GM18520 (cell line): ENCODE data around the gene ASPM.
A peak's percentile ranks its signal among the peaks of the same experiment; 100 is the strongest.

Experiments used
- ATAC-seq: cut with Tn5 transposase; IDR thresholded peaks from one replicate; pipeline ENCODE4 v1.9.1; 2021; ENCODE audit not compliant: unreplicated experiment

Gene ASPM, protein sequence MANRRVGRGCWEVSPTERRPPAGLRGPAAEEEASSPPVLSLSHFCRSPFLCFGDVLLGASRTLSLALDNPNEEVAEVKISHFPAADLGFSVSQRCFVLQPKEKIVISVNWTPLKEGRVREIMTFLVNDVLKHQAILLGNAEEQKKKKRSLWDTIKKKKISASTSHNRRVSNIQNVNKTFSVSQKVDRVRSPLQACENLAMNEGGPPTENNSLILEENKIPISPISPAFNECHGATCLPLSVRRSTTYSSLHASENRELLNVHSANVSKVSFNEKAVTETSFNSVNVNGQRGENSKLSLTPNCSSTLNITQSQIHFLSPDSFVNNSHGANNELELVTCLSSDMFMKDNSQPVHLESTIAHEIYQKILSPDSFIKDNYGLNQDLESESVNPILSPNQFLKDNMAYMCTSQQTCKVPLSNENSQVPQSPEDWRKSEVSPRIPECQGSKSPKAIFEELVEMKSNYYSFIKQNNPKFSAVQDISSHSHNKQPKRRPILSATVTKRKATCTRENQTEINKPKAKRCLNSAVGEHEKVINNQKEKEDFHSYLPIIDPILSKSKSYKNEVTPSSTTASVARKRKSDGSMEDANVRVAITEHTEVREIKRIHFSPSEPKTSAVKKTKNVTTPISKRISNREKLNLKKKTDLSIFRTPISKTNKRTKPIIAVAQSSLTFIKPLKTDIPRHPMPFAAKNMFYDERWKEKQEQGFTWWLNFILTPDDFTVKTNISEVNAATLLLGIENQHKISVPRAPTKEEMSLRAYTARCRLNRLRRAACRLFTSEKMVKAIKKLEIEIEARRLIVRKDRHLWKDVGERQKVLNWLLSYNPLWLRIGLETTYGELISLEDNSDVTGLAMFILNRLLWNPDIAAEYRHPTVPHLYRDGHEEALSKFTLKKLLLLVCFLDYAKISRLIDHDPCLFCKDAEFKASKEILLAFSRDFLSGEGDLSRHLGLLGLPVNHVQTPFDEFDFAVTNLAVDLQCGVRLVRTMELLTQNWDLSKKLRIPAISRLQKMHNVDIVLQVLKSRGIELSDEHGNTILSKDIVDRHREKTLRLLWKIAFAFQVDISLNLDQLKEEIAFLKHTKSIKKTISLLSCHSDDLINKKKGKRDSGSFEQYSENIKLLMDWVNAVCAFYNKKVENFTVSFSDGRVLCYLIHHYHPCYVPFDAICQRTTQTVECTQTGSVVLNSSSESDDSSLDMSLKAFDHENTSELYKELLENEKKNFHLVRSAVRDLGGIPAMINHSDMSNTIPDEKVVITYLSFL (N-terminal part only)

DNA sequence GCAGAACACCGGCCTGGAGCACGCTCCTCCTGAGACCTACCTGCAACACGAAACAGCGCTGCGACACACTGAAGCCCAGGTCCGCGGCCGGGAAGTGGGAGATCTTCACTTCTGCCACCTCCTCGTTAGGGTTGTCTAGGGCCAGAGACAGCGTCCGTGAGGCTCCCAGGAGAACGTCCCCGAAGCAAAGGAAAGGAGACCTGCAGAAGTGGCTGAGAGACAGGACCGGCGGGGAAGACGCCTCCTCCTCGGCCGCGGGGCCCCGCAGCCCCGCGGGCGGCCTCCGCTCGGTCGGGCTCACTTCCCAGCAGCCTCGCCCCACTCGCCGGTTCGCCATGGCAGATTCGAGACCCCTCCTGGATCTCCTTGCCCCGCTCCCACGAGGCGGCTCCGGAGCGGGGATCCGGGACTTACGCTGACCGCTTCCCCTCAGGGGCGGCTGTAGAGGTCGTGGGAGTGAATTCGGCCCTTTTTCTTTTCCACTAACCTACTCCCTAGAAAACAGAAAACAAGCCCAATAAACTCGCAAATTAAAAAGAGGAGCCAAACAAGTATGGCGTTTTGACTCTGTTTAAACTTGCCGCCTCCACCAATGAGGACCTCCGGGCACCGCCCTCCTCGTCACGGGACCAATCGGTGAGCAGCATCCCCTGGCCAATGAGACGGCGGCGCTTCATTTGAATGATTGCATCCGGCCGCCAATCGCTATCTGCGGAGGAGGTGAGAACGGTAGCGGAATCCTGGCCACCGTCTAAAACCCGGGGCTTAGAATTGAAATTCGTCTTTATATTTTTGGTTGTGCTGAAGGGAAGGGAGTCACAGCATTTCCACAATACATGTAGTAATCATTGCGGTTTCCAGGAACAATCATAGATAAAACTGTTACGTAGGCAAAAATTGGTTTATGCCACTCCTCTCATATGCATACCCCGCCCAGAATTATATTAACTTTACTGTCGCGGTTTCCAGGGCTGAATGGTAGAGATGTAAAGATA, at the start of gene ASPM:
TSS of gene ASPM (minus strand) at position 569 of the 995 bp plus-strand sequence. CDS start at position 337, 232 bp downstream.
- ATAC-seq, result peak; percentile 97

DNA sequence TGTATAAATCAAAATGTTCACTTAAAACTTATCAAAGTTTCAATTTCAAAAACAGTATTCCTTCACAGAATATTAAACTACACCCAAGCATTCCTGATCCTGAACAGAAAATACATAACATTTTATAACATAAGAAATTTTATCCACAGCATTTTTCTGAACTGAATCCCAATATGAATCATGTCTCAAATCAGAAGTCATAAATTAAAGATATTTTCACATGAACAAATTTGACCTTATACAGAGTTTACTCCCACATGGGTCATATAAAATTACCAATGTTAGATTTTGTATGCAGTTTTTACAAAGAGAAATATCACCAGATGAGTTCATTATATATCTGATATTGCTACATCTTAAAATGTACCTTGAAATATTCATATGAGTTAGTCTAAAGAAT, 48.6 kb upstream of the ASPM start:
- ATAC-seq, result no peak

DNA sequence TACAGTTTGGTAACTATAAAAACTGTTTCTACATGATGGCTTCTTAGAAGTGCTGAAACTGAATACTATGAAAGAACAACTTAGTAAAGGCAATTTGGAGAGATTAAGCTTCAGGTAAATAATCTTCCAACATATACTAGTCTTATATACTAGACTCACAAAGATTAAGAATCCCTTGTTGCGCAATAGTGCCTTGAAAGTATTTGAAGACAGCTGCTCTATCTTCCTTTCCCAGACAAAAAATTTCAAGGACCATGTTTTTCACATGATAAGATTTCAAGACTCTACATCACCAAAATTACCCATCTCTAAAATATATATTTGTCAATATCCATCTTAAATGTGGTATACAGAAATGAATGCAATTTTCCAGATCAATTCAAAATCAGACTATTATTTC, 37.7 kb upstream of the ASPM start:
- no peak for ATAC-seq

DNA sequence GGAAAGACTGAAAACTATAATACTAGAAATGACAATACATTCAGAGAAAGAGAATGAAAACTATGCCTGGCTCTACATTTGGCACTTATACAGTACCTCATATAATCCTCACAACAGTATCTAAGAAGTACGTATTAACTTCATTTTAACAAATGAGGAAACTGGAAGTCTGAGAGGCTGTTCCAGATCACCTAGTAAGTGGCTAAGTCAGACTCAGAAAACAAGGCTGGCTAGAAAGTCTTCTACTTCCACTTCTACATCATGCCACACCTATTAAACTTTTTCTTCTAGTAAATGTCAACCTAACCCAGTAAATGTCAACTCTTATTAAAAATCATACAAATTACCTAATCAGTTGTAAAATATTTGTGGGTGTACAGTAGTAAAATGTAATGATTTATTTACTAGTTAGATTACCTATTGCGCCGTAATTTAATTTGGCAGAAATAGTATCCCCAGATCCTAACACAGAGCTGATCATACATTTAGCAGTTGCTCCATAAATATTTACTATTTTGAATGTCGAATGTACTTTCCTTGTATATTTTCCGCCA, 36.8 kb upstream of the ASPM start:
- ATAC-seq, result no peak

DNA sequence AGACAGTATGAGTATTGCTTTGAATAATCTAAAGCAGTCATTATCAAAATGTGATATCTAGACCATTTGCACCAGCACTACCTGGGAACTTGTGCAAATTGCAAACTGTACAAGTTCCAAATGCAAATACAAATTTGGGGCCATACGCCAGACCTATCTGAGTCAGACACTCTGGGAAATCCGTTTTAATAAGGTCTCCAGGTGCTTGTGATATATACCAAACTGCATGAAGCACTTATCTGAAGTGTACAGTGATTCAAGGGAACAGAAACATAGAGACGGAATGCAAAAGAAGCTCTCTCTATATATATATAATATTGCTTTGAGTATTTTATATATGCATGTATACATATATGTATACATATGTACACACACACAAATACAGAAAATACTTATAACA, 36.2 kb upstream of the ASPM start:
- no peak for ATAC-seq

DNA sequence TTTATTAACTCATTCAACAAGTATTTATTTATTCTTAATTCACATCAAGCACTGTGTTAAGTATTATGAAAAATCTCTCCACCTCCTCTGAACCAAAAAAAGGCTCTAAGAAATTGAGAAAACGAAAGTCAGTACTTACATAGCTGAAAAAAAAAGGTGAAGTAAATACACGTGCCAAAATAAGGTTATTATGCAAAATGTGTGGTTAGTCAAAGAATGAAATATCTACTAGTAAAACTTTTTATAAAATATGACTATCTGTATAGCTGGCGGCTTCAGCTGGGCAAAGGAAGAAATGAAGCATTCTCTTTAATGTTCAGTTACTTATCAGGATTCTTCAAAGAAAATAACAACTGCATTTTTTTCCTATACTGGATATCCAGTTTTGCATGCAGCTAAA, 35.5 kb upstream of the ASPM start:
- peak; percentile 46 for ATAC-seq

DNA sequence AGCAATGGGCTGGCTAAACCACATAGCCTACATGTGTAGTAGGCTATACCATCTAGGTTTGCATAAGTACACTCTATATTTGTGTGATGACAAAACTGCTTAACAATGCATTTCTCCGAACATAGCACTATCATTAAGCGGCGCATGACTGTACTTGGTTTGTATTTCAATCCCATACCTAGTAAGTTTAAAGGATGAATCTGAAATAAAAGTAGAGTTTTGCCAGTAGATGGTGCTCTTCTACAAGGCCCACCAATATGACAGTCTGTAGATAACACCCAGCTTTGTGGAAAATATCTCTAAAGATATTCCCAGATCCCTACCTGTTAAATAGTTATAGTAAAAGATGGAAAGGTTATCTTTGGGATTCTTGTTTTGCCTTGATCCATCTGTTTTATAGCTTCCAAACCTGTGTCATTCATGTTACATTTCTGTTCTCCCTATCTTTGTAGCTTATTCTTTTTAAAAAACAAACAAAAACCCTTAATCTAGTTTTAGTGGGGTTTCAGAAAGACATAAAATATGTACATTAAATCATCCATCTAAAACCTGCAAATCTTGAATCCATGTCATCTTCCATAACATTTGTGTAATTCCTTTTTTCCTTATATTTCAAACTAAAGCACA, 33.9 kb upstream of the ASPM start:
- peak; percentile 40 for ATAC-seq

DNA sequence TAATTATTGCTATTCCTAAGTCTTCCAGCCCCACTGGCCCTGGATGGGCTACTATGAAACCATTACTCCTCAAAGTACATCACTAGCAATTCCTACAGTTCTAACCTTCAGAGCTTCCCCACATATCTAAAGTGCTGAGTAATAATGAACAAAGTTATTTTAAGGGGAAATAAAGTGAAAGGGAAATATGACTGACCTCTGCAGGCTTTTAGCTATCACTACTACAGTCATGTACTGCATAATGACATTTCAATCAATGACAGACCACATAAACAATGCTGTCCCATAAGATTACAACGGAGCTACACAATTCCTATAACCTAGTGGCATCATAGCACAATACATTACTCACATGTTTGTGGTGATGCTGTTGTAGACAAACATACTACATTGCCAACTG, 32.5 kb upstream of the ASPM start:
- peak; percentile 40 for ATAC-seq

DNA sequence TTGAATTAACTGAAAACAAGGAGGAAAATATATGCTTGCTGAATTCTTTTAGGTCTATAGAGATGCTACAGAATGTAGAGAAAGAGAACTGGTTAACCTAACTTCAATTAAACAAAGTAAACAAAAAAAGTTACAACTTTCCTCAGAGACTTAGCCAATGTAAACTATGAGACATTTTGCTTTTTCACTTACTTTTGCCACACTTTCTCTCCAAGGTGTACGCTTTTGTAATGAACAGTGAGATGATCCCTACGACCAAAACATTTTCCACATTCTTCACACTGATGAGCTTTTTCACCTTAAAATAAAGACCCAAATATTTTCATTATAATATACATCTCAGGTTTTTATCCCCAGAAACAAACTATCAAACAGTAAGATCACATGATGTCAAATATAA, 28.3 kb upstream of the ASPM start:
- no peak for ATAC-seq

DNA sequence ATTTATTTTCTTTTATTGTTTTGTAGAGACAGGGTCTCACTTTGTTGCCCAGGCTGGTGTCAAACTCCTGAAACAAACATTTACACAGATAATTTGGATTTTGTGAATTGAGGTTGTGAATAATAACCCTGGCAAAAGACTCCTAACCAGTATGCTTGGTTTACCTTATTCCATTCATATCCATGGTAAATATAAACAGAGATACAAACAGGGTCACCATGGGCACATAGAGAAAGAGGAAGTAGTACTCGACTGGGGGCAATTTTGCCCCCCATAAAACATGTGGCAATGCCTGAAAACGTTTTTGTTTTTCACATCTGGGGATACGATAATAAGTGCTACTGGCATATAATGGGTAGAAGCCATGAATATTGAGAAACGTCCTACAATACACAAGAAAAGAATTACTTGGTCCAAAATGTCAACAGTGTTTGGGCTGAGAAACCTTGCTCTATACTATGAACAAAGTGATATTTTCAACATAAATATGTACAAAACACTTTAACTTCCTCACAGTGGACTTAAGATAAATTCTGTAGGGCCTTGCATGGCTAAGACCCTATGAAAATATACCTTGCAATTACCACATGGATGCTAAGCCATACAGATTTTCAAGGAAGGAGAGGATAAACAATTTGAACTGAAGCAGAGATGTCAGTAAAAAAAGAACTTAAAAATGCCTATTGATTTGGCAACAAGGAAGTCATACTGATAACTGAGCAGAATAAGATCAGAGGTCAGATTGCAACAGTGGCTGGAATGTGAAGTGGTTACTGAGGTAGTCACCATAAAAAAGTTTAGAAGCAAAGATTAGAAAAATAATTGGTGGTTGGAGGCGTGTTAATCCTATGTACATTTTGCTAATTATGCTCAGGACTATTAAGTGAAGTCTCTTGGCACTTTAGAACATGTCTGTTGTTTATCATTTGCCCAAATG, 27.4 kb upstream of the ASPM start:
- ATAC-seq, result no peak

DNA sequence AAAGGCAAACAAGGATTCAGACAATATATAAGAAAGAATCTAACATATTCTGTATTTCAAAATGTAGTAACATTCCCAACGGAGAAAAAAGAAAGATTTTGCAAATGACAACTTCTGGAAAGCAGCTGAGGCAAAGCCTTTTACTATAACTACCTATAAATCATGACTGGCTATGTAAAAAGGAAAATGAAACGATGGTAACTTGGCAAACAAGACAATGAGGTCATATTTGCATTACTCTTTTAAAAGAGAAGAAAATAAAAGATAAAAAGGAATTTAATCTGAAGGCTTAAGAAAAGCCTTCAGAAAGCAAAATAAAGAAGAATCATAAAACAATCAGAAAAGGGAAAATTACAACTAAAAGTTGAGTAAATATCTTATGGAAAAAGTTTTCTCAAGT, 25.1 kb upstream of the ASPM start:
- ATAC-seq, result no peak

DNA sequence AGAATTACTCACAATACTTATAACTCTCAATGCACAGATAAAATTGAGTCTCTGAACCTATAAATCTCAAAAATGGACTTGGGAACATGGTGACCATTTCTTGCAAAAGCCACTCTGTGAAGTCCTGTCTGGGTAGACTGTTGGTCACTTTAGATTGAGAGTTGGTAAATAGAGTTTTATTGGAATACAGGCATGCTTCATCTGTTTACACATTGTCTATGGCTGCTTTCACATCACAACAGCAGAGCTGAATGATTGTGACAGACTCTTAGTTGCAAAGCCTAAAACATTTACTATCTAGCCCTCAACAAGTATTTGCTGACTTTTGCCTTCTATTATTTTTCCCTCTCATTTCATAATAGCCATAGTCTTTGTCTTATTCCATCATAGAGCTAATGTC, 24.1 kb upstream of the ASPM start:
- ATAC-seq, result no peak

DNA sequence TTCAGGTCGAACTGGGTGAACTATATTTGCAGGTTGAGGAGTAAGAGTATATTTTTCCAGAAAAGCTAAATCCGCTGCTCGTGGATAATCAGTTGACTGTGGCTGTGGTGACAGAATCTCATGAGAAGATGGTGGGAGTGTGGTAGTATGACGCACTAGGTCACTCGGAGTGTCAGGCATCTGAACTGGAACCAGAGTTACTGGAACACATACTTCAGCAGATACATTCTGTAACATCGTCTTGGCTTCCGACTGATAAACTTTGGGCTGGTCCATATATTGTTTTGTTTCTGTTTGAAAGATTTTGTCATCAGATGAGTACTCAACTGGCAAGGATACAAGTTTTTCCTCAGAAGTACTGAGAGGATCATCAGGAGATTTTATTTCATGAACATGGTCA, 13.0 kb upstream of the ASPM start:
- ATAC-seq, result no peak

DNA sequence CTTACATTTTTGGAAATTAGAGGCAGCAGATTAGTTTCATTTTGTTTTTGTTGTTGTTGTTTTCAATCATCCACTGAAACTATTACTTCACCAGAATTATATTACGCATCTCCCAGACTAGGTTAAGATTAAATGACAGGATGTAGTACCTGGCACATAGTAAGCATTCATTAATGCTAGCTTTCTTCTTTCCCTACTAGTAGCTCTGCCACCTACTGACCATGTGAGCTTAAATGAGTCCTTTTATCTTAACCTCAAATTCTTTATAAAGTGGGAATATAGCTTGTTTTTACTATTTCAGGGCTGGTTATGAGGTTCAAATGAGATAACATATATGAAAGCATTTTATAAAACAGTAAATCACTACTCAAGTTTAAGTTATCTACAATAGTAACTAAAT, 10.2 kb upstream of the ASPM start:
- no peak for ATAC-seq

DNA sequence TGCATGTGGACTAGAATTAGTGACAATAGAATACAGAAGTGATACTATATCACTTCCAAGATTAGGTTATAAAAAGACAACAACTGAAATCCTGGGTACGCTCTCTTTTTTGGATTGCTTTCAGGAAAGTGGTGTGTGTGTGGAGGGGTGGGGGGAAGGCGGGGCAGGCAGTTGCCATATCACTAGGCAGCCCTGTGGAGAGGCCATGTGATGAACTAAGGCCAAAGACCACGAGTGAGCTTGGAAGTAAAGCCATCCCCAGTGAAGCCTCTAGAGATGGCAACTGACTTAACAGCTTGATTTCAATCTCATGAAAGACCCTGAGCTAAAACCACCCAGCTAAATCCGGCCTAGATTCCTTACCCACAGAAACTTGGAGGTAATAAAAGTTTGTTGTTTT, 6.2 kb upstream of the ASPM start:
- no peak for ATAC-seq

DNA sequence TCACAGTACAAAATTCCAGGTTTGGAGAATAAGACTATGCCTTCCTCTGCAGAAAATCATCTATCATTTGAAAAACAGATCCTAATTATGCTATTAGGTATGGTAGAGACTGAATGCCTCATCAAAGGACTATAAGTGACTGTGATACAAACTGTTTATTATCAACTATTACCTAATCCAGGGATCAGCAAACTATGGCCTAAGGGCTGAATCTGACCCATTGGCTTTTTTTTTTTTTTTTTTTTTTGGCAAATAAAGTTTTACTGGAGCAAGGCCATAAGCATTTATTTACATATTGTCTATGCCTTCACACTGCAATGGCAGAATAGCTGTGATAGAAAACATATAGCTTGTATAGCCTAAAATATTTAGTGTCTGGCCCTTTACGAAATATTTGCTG, 4.7 kb upstream of the ASPM start:
- ATAC-seq, result no peak

DNA sequence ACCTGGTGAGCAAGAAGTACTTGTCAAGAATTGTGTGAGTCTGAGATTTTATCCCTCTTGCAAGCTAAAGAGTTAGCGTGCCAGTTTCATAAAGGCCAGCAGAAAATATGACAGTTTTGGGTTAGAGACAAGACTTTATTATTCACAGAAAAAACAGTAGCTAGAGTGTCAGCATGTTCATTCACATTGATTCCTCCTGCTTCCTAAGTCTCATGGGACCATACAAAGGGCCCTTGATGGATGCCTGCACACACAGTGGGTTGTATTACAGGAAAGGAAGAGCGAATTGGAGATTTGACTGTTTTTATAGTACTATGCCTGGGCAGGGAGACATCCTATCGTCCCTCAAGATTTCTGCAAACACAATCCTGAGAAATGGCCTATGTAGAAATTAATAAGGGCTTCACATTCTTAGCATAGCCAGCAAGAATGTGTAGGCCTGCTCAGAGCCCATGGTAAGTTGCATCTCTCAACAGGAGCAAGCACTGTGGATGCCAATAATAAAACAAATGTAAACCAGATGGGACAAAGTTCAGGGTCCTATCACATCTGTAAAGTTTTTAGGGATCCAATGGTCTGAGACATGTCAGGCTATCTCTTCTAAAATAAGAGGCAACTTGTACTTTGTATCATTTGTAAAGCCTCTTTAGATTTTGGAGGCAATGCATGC, 4.0 kb upstream of the ASPM start:
- no peak for ATAC-seq

DNA sequence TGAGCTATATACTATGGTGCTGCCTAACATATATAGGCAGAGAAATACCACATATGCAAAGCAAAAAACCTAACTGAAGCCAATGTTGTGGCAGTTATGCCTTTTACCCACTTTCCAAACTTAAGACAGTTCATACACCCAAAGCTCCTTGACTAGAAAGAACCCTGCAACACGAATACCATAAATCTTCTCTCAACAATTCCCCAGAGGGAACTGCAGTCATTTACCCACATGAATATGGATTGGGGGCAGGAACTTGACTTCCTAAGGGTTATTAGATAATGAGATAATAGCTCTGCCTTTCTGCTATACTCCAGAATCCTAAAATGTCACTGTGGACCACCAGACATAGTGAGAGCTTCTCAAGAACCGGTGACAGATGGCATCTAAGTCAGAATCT, 2.9 kb upstream of the ASPM start:
- no peak for ATAC-seq
